Mesenchymal stem cell (in vitro differentiated cells and primary cell): ENCODE measurements around the gene RPA1.

Experiments used
- DNase-seq: peaks from one replicate; pipeline ENCODE4 v3.0.0-alpha.2; 2013
- H2AFZ ChIP-seq: one replicate; pipeline ENCODE4 v1.6.1; 2013; ENCODE audit warnings: low read depth, mild to moderate bottlenecking, control low read depth, inconsistent platforms, low read length, moderate library complexity
- H2AK5ac ChIP-seq: 2 replicates; pipeline ENCODE4 v1.6.1; 2013; ENCODE audit warnings: low read length, moderate library complexity, mild to moderate bottlenecking, inconsistent platforms; ENCODE audit not compliant: severe bottlenecking
- H2BK120ac ChIP-seq: one replicate; pipeline ENCODE4 v1.6.1; 2013; ENCODE audit warnings: low read depth, mild to moderate bottlenecking, inconsistent platforms, low read length, moderate library complexity
- H2BK12ac ChIP-seq, 2 experiments: one replicate each; pipeline ENCODE4 v1.6.1; 2013; ENCODE audit warnings: inconsistent platforms in 2 of 2, low read length in 2 of 2, mild to moderate bottlenecking in 2 of 2, moderate library complexity in 2 of 2, control low read depth in 1 of 2
- H2BK15ac ChIP-seq: one replicate; pipeline ENCODE4 v1.6.1; 2013; ENCODE audit warnings: mild to moderate bottlenecking, low read depth, inconsistent platforms; ENCODE audit not compliant: poor library complexity, severe bottlenecking
- H2BK5ac ChIP-seq: 2 replicates; pipeline ENCODE4 v1.6.1; 2013; ENCODE audit warnings: low read depth, mild to moderate bottlenecking, low read length, control low read depth, inconsistent platforms; ENCODE audit not compliant: poor library complexity, severe bottlenecking
- H3K14ac ChIP-seq, 2 experiments: one replicate each; pipeline ENCODE4 v1.6.1; 2013; ENCODE audit warnings: inconsistent platforms in 2 of 2, low read length in 2 of 2, control low read depth in 1 of 2, mild to moderate bottlenecking in 1 of 2, moderate library complexity in 1 of 2
- H3K18ac ChIP-seq, 2 experiments: one replicate each; pipeline ENCODE4 v1.6.1; 2013; ENCODE audit warnings: inconsistent platforms in 2 of 2, low read length in 2 of 2, control low read depth in 1 of 2, low read depth in 1 of 2, mild to moderate bottlenecking in 1 of 2
- H3K23ac ChIP-seq, 2 experiments: one replicate each; pipeline ENCODE4 v1.6.1; 2013; ENCODE audit warnings: inconsistent platforms in 2 of 2, low read length in 2 of 2, mild to moderate bottlenecking in 2 of 2, moderate library complexity in 2 of 2, control low read depth in 1 of 2
- H3K27ac ChIP-seq: 2 replicates; pipeline ENCODE4 v1.5.1; 2013; ENCODE audit warnings: mild to moderate bottlenecking, moderate library complexity, low read length, control low read depth, inconsistent platforms; ENCODE audit not compliant: poor library complexity, severe bottlenecking
- H3K27me3 ChIP-seq, 2 experiments: 2 replicates each; pipeline versions ENCODE4 v1.6.1 to v1.7.0; 2013; ENCODE audit warnings: low read length in 2 of 2, mild to moderate bottlenecking in 2 of 2, moderate library complexity in 2 of 2, control low read depth in 1 of 2, inconsistent platforms in 1 of 2; ENCODE audit not compliant: control insufficient read depth in 1 of 2, insufficient read depth in 1 of 2
- H3K36me3 ChIP-seq, 2 experiments: 2 replicates each; pipeline versions ENCODE4 v1.6.1 to v1.7.0; 2013; ENCODE audit warnings: low read length in 2 of 2, control low read depth in 1 of 2, inconsistent platforms in 1 of 2, low read depth in 1 of 2, mild to moderate bottlenecking in 1 of 2; ENCODE audit not compliant: insufficient read depth in 2 of 2, control insufficient read depth in 1 of 2
- H3K4ac ChIP-seq, 2 experiments: one replicate each; pipeline ENCODE4 v1.6.1; 2013; ENCODE audit warnings: inconsistent platforms in 2 of 2, low read length in 2 of 2, mild to moderate bottlenecking in 2 of 2, moderate library complexity in 2 of 2, control low read depth in 1 of 2, low read depth in 1 of 2
- H3K4me1 ChIP-seq: 2 replicates; pipeline ENCODE4 v1.6.1; 2013; ENCODE audit warnings: low read depth, low read length, control low read depth; ENCODE audit not compliant: control insufficient read depth, insufficient read depth
- H3K4me2 ChIP-seq: 2 replicates; pipeline ENCODE4 v1.6.1; 2013; ENCODE audit warnings: low read length, mild to moderate bottlenecking, inconsistent platforms; ENCODE audit not compliant: poor library complexity, severe bottlenecking
- H3K4me3 ChIP-seq, 2 experiments: 2 replicates each; pipeline versions ENCODE4 v1.5.1 to v1.7.0; 2013; ENCODE audit warnings: low read length in 2 of 2, mild to moderate bottlenecking in 2 of 2, control low read depth in 1 of 2, low read depth in 1 of 2; ENCODE audit not compliant: insufficient read depth in 1 of 2
- H3K79me1 ChIP-seq: replicated peaks from 2 replicates; pipeline ENCODE4 v1.6.1; 2013; ENCODE audit warnings: mild to moderate bottlenecking, control low read depth, low read length, inconsistent platforms; ENCODE audit not compliant: poor library complexity, severe bottlenecking
- H3K9ac ChIP-seq: 2 replicates; pipeline ENCODE4 v1.7.0; 2013; ENCODE audit warnings: mild to moderate bottlenecking, low read length, moderate library complexity
- H3K9me3 ChIP-seq: 2 replicates; pipeline ENCODE4 v1.7.0; 2013; ENCODE audit warnings: mild to moderate bottlenecking, low read length; ENCODE audit not compliant: control insufficient read depth
- H4K8ac ChIP-seq: one replicate; pipeline ENCODE4 v1.6.1; 2013; ENCODE audit warnings: inconsistent platforms, mild to moderate bottlenecking, low read length, moderate library complexity
- H4K91ac ChIP-seq: one replicate; pipeline ENCODE4 v1.6.1; 2013; ENCODE audit warnings: mild to moderate bottlenecking, low read length, inconsistent platforms
- WGBS: methylation state at CpG from one replicate; pipeline ENCODE4 v1.1.7; 2013; ENCODE audit warnings: mixed read lengths; 5-methylcytosine and 5-hydroxymethylcytosine counted together

RPA1 gene

DNA sequence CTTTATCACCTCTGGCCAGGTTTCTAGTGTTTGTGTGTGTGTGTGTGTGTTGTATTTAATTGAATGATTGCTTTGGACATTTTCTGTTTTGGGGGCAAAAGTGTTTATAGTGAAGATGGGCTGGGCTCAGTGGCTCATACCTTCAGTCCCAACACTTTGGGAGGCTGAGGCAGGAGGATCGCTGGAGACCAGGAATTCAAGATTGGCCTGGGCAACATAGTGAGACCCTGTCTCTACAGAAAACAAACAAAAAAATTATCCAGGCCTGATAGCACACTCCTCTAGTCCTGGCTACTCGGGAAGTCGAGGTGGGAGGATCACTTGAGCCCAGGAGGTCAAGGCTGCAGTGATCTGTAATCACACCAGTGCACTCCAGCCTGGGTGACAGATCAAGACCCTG is 37.5 kb downstream of the RPA1 start:
- no peak overlapping the region for H3K4ac ChIP-seq
- peaks cover 2% of the 10 kb centered on the region for H3K4me1 ChIP-seq
- peaks cover 7 to 33% of the 10 kb centered on the region in 2 experiments for H3K36me3 ChIP-seq
- no peak overlapping the region for H3K27ac ChIP-seq
- no peak overlapping the region for H4K91ac ChIP-seq
- H3K79me1 ChIP-seq, result peaks cover 20% of the 10 kb centered on the region
- no peak overlapping the region for H2BK15ac ChIP-seq
- no peak overlapping the region for H3K23ac ChIP-seq
- H3K9me3 ChIP-seq, result no peaks in the 10 kb centered on the region
- H2AFZ ChIP-seq, result no peak overlapping the region
- no peak overlapping the region for H3K14ac ChIP-seq
- no peak overlapping the region for H4K8ac ChIP-seq
- H3K9ac ChIP-seq, result no peak overlapping the region
- H2AK5ac ChIP-seq, result no peak overlapping the region
- no peak for DNase-seq
- H2BK12ac ChIP-seq, result no peak overlapping the region
- no peaks in the 10 kb centered on the region for H3K27me3 ChIP-seq
- WGBS, result 94% methylated on average over 3 of the region's 3 CpGs
- H3K4me3 ChIP-seq, result no peak overlapping the region
- H3K18ac ChIP-seq, result no peak overlapping the region
- no peak overlapping the region for H2BK5ac ChIP-seq
- H3K4me2 ChIP-seq, result no peak overlapping the region
- no peak overlapping the region for H2BK120ac ChIP-seq

GRCh38 chr17:1868090-1868489 is 38.3 kb downstream of the RPA1 start:
- Histone ChIP-seq H2AK5ac (no peak overlapping the region), H2BK15ac (no peak overlapping the region), H2BK12ac (no peak overlapping the region), H3K4me2 (no peak overlapping the region), H3K4me3 (no peak overlapping the region), H2BK120ac (no peak overlapping the region), H3K18ac (no peak overlapping the region), H3K14ac (no peak overlapping the region), H4K8ac (no peak overlapping the region), H3K36me3 (peaks cover 11 to 41% of the 10 kb centered on the region in 2 experiments), H3K9ac (no peak overlapping the region), H3K27me3 (no peaks in the 10 kb centered on the region), H3K4me1 (peaks cover 2% of the 10 kb centered on the region), H3K4ac (no peak overlapping the region), H2BK5ac (no peak overlapping the region), H3K79me1 (peaks cover 20% of the 10 kb centered on the region), H3K27ac (no peak overlapping the region), H3K9me3 (no peaks in the 10 kb centered on the region), H2AFZ (no peak overlapping the region), H3K23ac (no peak overlapping the region), H4K91ac (no peak overlapping the region)
- no peak for DNase-seq
- WGBS, result 93% methylated on average over 8 of the region's 8 CpGs

GRCh38 chr17:1870592-1870991 is 40.8 kb downstream of the RPA1 start:
- no peak overlapping the region for H2BK120ac ChIP-seq
- H2BK5ac ChIP-seq, result no peak overlapping the region
- WGBS, result 100% methylated on average over 1 of the region's 3 CpGs

DNA sequence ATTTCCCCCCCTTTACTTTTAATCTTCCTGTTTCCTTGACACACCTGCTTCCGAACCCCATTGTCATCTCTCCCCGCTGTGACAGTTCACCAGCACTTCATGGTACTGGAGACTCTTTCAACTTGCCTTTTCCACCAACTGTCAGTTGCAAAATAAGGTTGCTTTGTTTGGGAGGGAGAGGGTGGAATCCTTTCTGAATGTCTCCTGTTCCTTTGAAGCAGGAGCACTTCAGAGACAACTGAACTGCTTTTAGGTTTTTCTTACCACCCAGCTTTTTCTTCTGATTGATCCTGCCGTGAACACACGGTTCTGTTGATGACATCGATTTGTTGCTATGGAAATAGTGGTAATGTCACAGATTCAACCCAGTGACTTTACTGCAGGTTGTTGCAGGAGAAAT is 42.0 kb downstream of the RPA1 start:
- H2AFZ ChIP-seq, result no peak overlapping the region
- H3K18ac ChIP-seq, result no peak overlapping the region
- no peak overlapping the region for H3K27ac ChIP-seq
- no peaks in the 10 kb centered on the region for H3K9me3 ChIP-seq
- no peak overlapping the region for H3K4me2 ChIP-seq
- no peak overlapping the region for H4K91ac ChIP-seq
- peaks cover 2% of the 10 kb centered on the region for H3K4me1 ChIP-seq
- H3K36me3 ChIP-seq, result peaks cover 12 to 72% of the 10 kb centered on the region in 2 experiments
- H2BK120ac ChIP-seq, result no peak overlapping the region
- H3K14ac ChIP-seq, result no peak overlapping the region
- H3K27me3 ChIP-seq, result no peaks in the 10 kb centered on the region
- no peak overlapping the region for H3K4ac ChIP-seq
- no peak overlapping the region for H3K23ac ChIP-seq
- H3K4me3 ChIP-seq, result no peak overlapping the region
- no peak overlapping the region for H2BK15ac ChIP-seq
- WGBS, result 81% methylated on average over 4 of the region's 5 CpGs
- H3K9ac ChIP-seq, result no peak overlapping the region
- no peak overlapping the region for H2BK5ac ChIP-seq
- no peak overlapping the region for H2BK12ac ChIP-seq
- H3K79me1 ChIP-seq, result peaks cover 12% of the 10 kb centered on the region
- H2AK5ac ChIP-seq, result no peak overlapping the region
- no peak for DNase-seq
- H4K8ac ChIP-seq, result no peak overlapping the region

More at GRCh38 chr17:1870592-1870991, 40.8 kb downstream of the RPA1 start:
- Histone ChIP-seq H2AFZ (no peak overlapping the region), H3K9me3 (no peaks in the 10 kb centered on the region), H3K23ac (no peak overlapping the region), H3K27me3 (no peaks in the 10 kb centered on the region), H3K4me2 (no peak overlapping the region), H3K9ac (no peak overlapping the region), H2BK15ac (no peak overlapping the region), H2AK5ac (no peak overlapping the region), H3K4me1 (peaks cover 2% of the 10 kb centered on the region), H3K36me3 (peaks cover 17 to 63% of the 10 kb centered on the region in 2 experiments), H3K27ac (no peak overlapping the region), H4K8ac (no peak overlapping the region), H3K4me3 (no peak overlapping the region), H3K4ac (no peak overlapping the region), H4K91ac (no peak overlapping the region), H3K79me1 (peaks cover 20% of the 10 kb centered on the region), H3K18ac (no peak overlapping the region), H2BK12ac (no peak overlapping the region), H3K14ac (no peak overlapping the region)
- DNase-seq, result no peak
